ENCODE results near the gene MPDU1.

The MPDU1 gene

GRCh38 chr17:7583253-7584109 lies at the start of gene MPDU1:
Gene MPDU1 (plus strand): TSS chr17:7583852. CDS start chr17:7583863, 11 bp downstream.
- DNase-seq, result peak; percentile 96

- DNase-seq, result no peak
These were observed 45.6 kb upstream of the MPDU1 start for GRCh38 chr17:7538050-7538449.

- DNase-seq, result no peak
These were observed 44.6 kb upstream of the MPDU1 start for GRCh38 chr17:7538891-7539545.

- DNase-seq, result no peak
These were observed 42.5 kb upstream of the MPDU1 start for GRCh38 chr17:7541074-7541621.

- DNase-seq, result no peak
These were observed 38.7 kb upstream of the MPDU1 start for GRCh38 chr17:7544911-7545310.

GRCh38 chr17:7548585-7549400 lies 34.9 kb upstream of the MPDU1 start, which contains the start of gene TNFSF12:
Gene TNFSF12 (plus strand): TSS chr17:7549058. CDS start chr17:7549154, 96 bp downstream.
- peak; percentile 62 for DNase-seq

- DNase-seq, result peak; percentile 51
These were observed 34.1 kb upstream of the MPDU1 start for GRCh38 chr17:7549401-7550055.

GRCh38 chr17:7550344-7550743 lies 33.3 kb upstream of the MPDU1 start:
- no peak for DNase-seq

- no peak for DNase-seq
These were observed 32.3 kb upstream of the MPDU1 start for GRCh38 chr17:7551396-7551795.

- peak; percentile 27 for DNase-seq
These were observed 31.0 kb upstream of the MPDU1 start for GRCh38 chr17:7552621-7553051.

- no peak for DNase-seq
These were observed 30.3 kb upstream of the MPDU1 start for GRCh38 chr17:7553356-7553755.

- no peak for DNase-seq
These were observed 28.2 kb upstream of the MPDU1 start for GRCh38 chr17:7555320-7555948.

- DNase-seq, result no peak
These were observed 27.0 kb upstream of the MPDU1 start for GRCh38 chr17:7556627-7557026.

GRCh38 chr17:7557147-7557764 lies 26.4 kb upstream of the MPDU1 start:
- DNase-seq, result no peak

- no peak for DNase-seq
These were observed 25.7 kb upstream of the MPDU1 start for GRCh38 chr17:7557775-7558543.

GRCh38 chr17:7558544-7559319 lies 24.9 kb upstream of the MPDU1 start, which contains the start of gene TNFSF13:
Gene TNFSF13 (plus strand): TSS chr17:7558750. CDS start chr17:7559040, 290 bp downstream.
- no peak for DNase-seq

GRCh38 chr17:7559320-7560171 lies 24.1 kb upstream of the MPDU1 start:
- no peak for DNase-seq

- DNase-seq, result peak; percentile 70
These were observed 23.3 kb upstream of the MPDU1 start for GRCh38 chr17:7560172-7561027.

Data from activated naive CD4-positive, alpha-beta T cell treated with Interleukin-2 at 50 U/mL for 16 hours (primary cell).